HEK293T (cell line): ENCODE data around the gene BTG2.

ENCODE experiments used
- ARNT ChIP-seq: fragments of 450-650 bp; IDR thresholded peaks from 2 replicates; pipeline ENCODE4 v1.6.1; 2017; ENCODE audit warnings: mild to moderate bottlenecking
- CTBP1 ChIP-seq: fragments of 450-650 bp; IDR thresholded peaks from 2 replicates; pipeline ENCODE4 v1.6.1; 2016; ENCODE audit warnings: borderline replicate concordance
- ELF4 ChIP-seq: fragments of 450-650 bp; IDR thresholded peaks from 2 replicates; pipeline ENCODE4 v1.6.1; 2017; ENCODE audit warnings: antibody characterized with exemption
- FOXA1 ChIP-seq: fragments of 450-650 bp; IDR thresholded peaks from 2 replicates; pipeline ENCODE4 v1.6.1; 2016; ENCODE audit warnings: mild to moderate bottlenecking
- FOXK2 ChIP-seq: fragments of 450-650 bp; IDR thresholded peaks from 2 replicates; pipeline ENCODE4 v1.6.1; 2016; ENCODE audit warnings: mild to moderate bottlenecking
- HDGF ChIP-seq: fragments of 450-650 bp; IDR thresholded peaks from 2 replicates; pipeline ENCODE4 v1.6.1; 2017; ENCODE audit warnings: antibody characterized with exemption, borderline replicate concordance

DNA sequence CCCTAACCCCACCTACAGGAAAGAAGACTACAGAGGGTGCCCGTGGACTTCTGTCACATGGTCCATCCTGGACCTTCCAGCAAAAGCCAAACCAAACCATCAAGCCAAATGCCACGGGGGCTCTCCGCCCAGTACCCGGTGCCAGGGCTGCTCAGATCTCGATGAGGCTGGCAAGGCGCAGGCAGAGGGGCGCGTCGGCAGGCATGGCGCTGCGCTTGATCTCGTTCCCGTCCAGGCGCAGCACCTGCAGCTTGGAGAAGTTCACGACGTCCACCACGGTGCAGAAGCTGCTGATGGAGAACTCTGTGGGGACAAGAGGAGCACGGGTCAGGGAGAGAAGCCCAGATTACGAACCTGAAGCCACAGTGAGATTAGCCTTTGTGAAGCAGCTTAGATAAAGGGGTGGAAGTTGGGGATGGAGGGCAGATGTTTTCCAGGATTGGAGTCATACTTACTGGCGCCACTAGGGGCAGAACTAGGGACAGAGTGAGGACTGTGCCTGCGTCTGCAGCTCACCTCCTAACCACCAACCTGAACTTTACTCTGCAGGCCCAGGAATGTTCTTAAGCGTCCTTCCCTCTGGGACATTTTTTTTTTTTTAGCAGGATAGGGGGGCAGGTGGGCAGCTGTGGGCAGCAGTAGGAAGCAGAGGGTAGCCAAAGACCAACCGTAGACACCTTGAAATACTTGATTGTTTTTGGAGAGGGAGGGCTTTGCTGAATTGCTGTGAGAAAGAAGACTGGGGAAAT is 37.0 kb downstream of the BTG2 start:
- no peak for TF ChIP-seq HDGF
- no peak for TF ChIP-seq FOXA1
- no peak for TF ChIP-seq ELF4
- no peak for TF ChIP-seq CTBP1
- no peak for TF ChIP-seq FOXK2
- no peak for TF ChIP-seq ARNT
